Neural cell (in vitro differentiated cells): ENCODE data around the gene DEK. TPM values are rescaled to one million over a fixed set of nuclear protein-coding genes. Genes with fewer than 3 reads are reported as not detected.

Experiments
- H2AFZ ChIP-seq: fragments of 200-600, 300-800 bp; sonication (generic), shearing (Covaris generic); 2 replicates; pipeline ENCODE4 v1.6.0; 2014; ENCODE audit warnings: low read depth, mild to moderate bottlenecking, antibody characterized with exemption, low read length, moderate library complexity
- H3F3A ChIP-seq: fragments of 200-600 bp; shearing (Covaris generic); 2 replicates; pipeline ENCODE4 v1.6.1; 2016; ENCODE audit warnings: mild to moderate bottlenecking, moderate library complexity, mixed read lengths, antibody characterized with exemption, low read length; ENCODE audit not compliant: insufficient read depth, poor library complexity, severe bottlenecking
- H3K27ac ChIP-seq: fragments of 200-600, 300-800 bp; sonication (generic), shearing (Covaris generic); 2 replicates; pipeline ENCODE4 v1.5.1; 2014; ENCODE audit warnings: mild to moderate bottlenecking, low read length, moderate library complexity
- H3K27me3 ChIP-seq: fragments of 300-800, 200-600 bp; sonication (generic), shearing (Covaris generic); 2 replicates; pipeline ENCODE4 v1.6.0; 2014; ENCODE audit warnings: mild to moderate bottlenecking, low read depth, low read length, moderate library complexity; ENCODE audit not compliant: insufficient read depth
- H3K36me3 ChIP-seq: fragments of 300-800, 200-600 bp; sonication (generic), shearing (Covaris generic); 2 replicates; pipeline ENCODE4 v1.5.1; 2014; ENCODE audit warnings: mild to moderate bottlenecking, antibody characterized with exemption, low read length, moderate library complexity; ENCODE audit not compliant: insufficient read depth
- H3K4me2 ChIP-seq: fragments of 300-800, 200-600 bp; sonication (generic), shearing (Covaris generic); 2 replicates; pipeline ENCODE4 v1.6.0; 2014; ENCODE audit warnings: mild to moderate bottlenecking, low read length
- H3K4me3 ChIP-seq: fragments of 300-800, 200-600 bp; sonication (generic), shearing (Covaris generic); 2 replicates; pipeline ENCODE4 v1.5.1; 2014; ENCODE audit warnings: mild to moderate bottlenecking, low read length, moderate library complexity
- H3K79me2 ChIP-seq: fragments of 200-600 bp; shearing (Covaris generic); replicated peaks from 2 replicates; pipeline ENCODE4 v1.6.0; 2014; ENCODE audit warnings: mild to moderate bottlenecking, low read length, moderate library complexity; ENCODE audit not compliant: insufficient read depth
- H3K9ac ChIP-seq: fragments of 300-800, 200-600 bp; sonication (generic), shearing (Covaris generic); 2 replicates; pipeline ENCODE4 v1.6.1; 2016; ENCODE audit warnings: mild to moderate bottlenecking, low read length, mixed read lengths
- H3K9me2 ChIP-seq: fragments of 200-600 bp; shearing (Covaris generic); 2 replicates; pipeline ENCODE4 v1.6.1; 2016; ENCODE audit warnings: mild to moderate bottlenecking, low read length, mixed read lengths; ENCODE audit not compliant: insufficient read depth
- H3K9me3 ChIP-seq: fragments of 200-600, 300-800 bp; sonication (generic), shearing (Covaris generic); 2 replicates; pipeline ENCODE4 v1.6.1; 2016; ENCODE audit warnings: mild to moderate bottlenecking, mixed run types, low read length, moderate library complexity, mixed read lengths
- H4K20me1 ChIP-seq: fragments of 200-600 bp; shearing (Covaris generic); 2 replicates; pipeline ENCODE4 v1.6.1; 2016; ENCODE audit warnings: mild to moderate bottlenecking, mixed run types; ENCODE audit not compliant: insufficient read depth
- CTCF ChIP-seq: fragments of 450-650 bp; IDR thresholded peaks from 2 replicates; pipeline ENCODE4 v1.5.1; 2014; ENCODE audit warnings: antibody characterized with exemption, mild to moderate bottlenecking, moderate library complexity; ENCODE audit not compliant: poor library complexity, severe bottlenecking
- EP300 ChIP-seq: fragments of 450-650 bp; conservative IDR thresholded peaks from 2 replicates; pipeline ENCODE4 v1.6.1; 2014; ENCODE audit warnings: antibody characterized with exemption, mild to moderate bottlenecking, moderate library complexity; ENCODE audit not compliant: poor library complexity, severe bottlenecking
- EZH2 ChIP-seq: fragments of 200-600, 300-800 bp; shearing (Covaris generic), sonication (generic); IDR thresholded peaks from 2 replicates; pipeline ENCODE4 v1.6.1; 2014; ENCODE audit warnings: antibody characterized with exemption, low read length, borderline replicate concordance, mild to moderate bottlenecking; ENCODE audit not compliant: insufficient read depth, poor library complexity, severe bottlenecking
- MXI1 ChIP-seq: fragments of 450-650 bp; conservative IDR thresholded peaks from 2 replicates; pipeline ENCODE4 v1.6.1; 2014; ENCODE audit warnings: antibody characterized with exemption, mild to moderate bottlenecking; ENCODE audit not compliant: poor library complexity, severe bottlenecking
- POLR2AphosphoS5 ChIP-seq: IDR thresholded peaks from 2 replicates; pipeline ENCODE4 v1.6.1; 2012
- RAD21 ChIP-seq: fragments of 450-650 bp; conservative IDR thresholded peaks from 2 replicates; pipeline ENCODE4 v1.6.1; 2014; ENCODE audit warnings: antibody characterized with exemption, mild to moderate bottlenecking, moderate library complexity
- SMC3 ChIP-seq: fragments of 450-650 bp; conservative IDR thresholded peaks from 2 replicates; pipeline ENCODE4 v1.6.1; 2014; ENCODE audit warnings: antibody characterized with exemption, mild to moderate bottlenecking, moderate library complexity; ENCODE audit not compliant: poor library complexity
- TAF1 ChIP-seq: IDR thresholded peaks from 2 replicates; pipeline ENCODE4 v1.6.1; 2012; ENCODE audit warnings: low read depth
- polyA plus RNA-seq: library from polyadenylated mRNA; depleted of rRNA; stranded (reverse); fragments of >200 nt; gene quantifications from 2 replicates; pipeline ENCODE4 v1.2.3, GENCODE V29; 2014
- TF ChIP-seq, protein P1 (sequence below): IDR thresholded peaks from 2 replicates; pipeline ENCODE4 v1.6.1; 2012; ENCODE audit warnings: borderline replicate concordance

Gene DEK
- polyA plus RNA-seq, 1 donor from 2014 or later: 94.3 TPM

- Histone ChIP-seq H4K20me1 (no peaks in the 10 kb centered on the region), H3K79me2 (peaks cover 28% of the 10 kb centered on the region), H3K36me3 (peaks cover 14% of the 10 kb centered on the region), H3K4me2 (no peak overlapping the region), H3K9me3 (no peaks in the 10 kb centered on the region), H3K27ac (no peak overlapping the region), H3K9me2 (no peaks in the 10 kb centered on the region), H3K9ac (no peak overlapping the region), H3K27me3 (no peaks in the 10 kb centered on the region), H3F3A (no peaks in the 10 kb centered on the region), H3K4me3 (no peak overlapping the region), H2AFZ (no peak overlapping the region)
- TF ChIP-seq RAD21: no peak
- no peak for TF ChIP-seq EZH2
- TF ChIP-seq TAF1: no peak
- no peak for TF ChIP-seq CTCF
- TF ChIP-seq SMC3: no peak
- TF ChIP-seq MXI1: no peak
- TF ChIP-seq, protein P1, sequence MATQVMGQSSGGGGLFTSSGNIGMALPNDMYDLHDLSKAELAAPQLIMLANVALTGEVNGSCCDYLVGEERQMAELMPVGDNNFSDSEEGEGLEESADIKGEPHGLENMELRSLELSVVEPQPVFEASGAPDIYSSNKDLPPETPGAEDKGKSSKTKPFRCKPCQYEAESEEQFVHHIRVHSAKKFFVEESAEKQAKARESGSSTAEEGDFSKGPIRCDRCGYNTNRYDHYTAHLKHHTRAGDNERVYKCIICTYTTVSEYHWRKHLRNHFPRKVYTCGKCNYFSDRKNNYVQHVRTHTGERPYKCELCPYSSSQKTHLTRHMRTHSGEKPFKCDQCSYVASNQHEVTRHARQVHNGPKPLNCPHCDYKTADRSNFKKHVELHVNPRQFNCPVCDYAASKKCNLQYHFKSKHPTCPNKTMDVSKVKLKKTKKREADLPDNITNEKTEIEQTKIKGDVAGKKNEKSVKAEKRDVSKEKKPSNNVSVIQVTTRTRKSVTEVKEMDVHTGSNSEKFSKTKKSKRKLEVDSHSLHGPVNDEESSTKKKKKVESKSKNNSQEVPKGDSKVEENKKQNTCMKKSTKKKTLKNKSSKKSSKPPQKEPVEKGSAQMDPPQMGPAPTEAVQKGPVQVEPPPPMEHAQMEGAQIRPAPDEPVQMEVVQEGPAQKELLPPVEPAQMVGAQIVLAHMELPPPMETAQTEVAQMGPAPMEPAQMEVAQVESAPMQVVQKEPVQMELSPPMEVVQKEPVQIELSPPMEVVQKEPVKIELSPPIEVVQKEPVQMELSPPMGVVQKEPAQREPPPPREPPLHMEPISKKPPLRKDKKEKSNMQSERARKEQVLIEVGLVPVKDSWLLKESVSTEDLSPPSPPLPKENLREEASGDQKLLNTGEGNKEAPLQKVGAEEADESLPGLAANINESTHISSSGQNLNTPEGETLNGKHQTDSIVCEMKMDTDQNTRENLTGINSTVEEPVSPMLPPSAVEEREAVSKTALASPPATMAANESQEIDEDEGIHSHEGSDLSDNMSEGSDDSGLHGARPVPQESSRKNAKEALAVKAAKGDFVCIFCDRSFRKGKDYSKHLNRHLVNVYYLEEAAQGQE: no peak
- TF ChIP-seq EP300: no peak
- TF ChIP-seq POLR2AphosphoS5: no peak
Measured at GRCh38 chr6:18248698-18249097, 15.6 kb downstream of the DEK start.

- H4K20me1 ChIP-seq: no peaks in the 10 kb centered on the region
- H3K9me2 ChIP-seq: no peaks in the 10 kb centered on the region
- no peak overlapping the region for H2AFZ ChIP-seq
- peaks cover 22% of the 10 kb centered on the region for H3K79me2 ChIP-seq
- H3K27me3 ChIP-seq: no peaks in the 10 kb centered on the region
- no peak overlapping the region for H3K4me2 ChIP-seq
- H3K4me3 ChIP-seq: no peak overlapping the region
- TF ChIP-seq TAF1: no peak
- no peak for TF ChIP-seq SMC3
- TF ChIP-seq RAD21: no peak
- no peak for TF ChIP-seq MXI1
- TF ChIP-seq, protein P1: no peak
- TF ChIP-seq EZH2: no peak
- no peak for TF ChIP-seq CTCF
- no peak for TF ChIP-seq EP300
- TF ChIP-seq POLR2AphosphoS5: no peak
- H3F3A ChIP-seq: no peaks in the 10 kb centered on the region
- H3K9ac ChIP-seq: no peak overlapping the region
- H3K36me3 ChIP-seq: peaks cover 22% of the 10 kb centered on the region
- no peak overlapping the region for H3K27ac ChIP-seq
- H3K9me3 ChIP-seq: no peaks in the 10 kb centered on the region
Measured at GRCh38 chr6:18247002-18247401, 17.3 kb downstream of the DEK start.
